GM18867 (cell line): ENCODE results near the gene GNAL.
"Not testable (repeated sequence)": the region's sequence is repeated elsewhere in the genome, so short reads cannot be mapped to it uniquely, and the experiment has no call there.

Source experiments
- ATAC-seq: cut with Tn5 transposase; IDR thresholded peaks from one replicate; pipeline ENCODE4 v1.9.1; 2021; ENCODE audit warnings: mild to moderate bottlenecking, moderate library complexity; ENCODE audit not compliant: unreplicated experiment

The GNAL gene

DNA sequence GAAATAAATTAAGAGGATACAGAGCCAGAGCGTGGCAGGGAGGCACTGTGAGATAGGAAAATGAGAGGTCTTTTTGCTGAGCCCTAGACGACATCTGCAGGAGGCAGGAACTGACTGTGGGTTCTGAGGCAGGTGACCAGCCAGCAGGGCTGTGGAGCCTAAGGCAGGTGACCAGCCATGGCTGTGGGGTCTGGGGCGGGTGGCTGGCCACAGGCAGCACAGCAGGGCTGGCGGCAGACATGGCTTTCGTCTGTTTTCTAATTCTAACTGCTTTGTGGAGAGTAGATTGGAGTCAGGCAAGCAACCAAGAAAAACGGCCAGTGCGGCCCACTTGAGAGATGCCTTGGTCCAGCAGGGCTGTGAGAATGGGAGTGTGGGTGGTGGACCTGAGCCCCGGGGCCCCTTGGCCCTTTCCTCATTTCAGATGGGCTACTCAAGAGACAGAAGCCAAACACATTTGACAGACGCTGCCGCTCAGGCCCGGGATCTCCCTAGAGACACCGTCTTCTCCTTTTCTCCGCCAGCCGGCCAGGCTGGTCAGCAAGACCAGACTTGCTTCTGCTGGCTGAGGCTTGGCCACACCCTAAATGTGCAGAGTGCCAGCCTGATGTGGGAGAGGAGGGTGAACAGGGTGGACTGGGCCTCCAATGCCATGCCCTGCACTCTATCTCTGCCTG, 19.7 kb upstream of the GNAL start:
- ATAC-seq: no peak

DNA sequence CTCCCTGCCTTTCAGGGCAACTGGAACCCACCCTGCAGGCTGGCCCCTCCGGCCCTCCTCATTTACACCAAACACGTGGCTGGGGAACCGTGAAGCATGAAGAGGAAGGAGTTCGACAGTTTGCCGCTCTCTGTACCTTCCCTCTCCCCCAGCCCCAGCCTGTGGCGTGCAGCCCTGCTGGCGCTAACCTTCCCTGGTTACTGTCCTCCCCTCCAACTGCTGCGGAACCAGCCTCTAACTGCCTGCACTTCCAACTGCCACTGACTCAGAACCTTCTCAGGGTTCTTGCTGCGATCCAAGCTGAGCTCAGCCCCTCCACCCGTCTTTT, 19.2 kb upstream of the GNAL start:
- ATAC-seq: no peak

DNA sequence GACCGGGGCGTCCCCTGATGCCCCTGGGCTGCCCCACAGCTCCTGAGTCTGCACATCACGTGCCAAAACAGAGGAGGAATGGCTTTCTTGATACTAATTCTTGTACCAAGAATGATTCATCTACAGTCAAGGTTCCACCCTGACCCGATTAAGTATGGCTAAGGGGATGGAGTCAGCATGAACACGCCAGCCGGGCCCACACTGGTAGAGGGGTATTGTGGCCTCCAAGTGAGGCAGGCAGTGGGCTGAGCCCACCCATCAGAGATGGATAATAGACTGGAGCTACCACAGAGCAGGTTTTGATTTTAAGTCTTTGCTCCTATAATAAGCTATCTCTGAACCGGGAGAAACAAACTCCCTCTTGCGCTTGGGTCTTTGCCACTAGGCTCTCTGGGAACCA, 17.9 kb upstream of the GNAL start:
- no peak for ATAC-seq

- no peak for ATAC-seq
Measured at GRCh38 chr18:11672198-11672597, 16.9 kb upstream of the GNAL start.

DNA sequence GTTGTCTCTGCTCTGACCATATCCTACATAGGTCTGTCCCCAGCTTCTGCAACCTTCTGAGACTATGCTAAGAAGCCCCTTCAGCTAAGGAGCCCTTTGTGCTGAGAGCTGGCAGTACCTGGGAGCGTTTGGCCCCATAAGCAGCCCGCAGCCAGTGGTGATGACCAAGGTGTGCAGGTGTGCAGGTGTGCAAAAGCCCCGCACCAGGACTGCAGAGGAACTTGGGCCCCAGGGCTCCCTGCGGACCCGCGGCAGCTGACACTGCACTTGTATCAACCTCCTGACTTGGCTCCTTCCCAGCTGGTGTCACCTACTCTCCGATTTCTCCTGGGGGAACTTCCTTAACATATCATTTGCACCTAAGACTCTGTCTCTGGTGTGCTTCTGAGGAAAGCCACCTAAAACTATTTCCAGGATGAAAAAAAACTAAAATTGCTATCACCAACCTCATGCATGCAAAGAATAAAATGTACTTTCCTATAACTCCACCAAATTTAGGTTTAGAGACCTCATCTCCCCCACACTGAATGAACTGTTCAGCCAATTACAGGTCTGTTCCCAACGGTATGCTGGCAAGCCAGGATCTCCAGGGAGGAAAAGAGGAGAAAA, 16.1 kb upstream of the GNAL start:
- ATAC-seq: no peak

- no peak for ATAC-seq
Measured at GRCh38 chr18:11673560-11673959, 15.5 kb upstream of the GNAL start.

- no peak for ATAC-seq
Measured at GRCh38 chr18:11674119-11674518, 14.9 kb upstream of the GNAL start.

GRCh38 chr18:11676386-11676785, 12.7 kb upstream of the GNAL start:
- no peak for ATAC-seq

GRCh38 chr18:11676867-11677266, 12.2 kb upstream of the GNAL start:
- ATAC-seq: no peak

GRCh38 chr18:11678211-11678610, 10.9 kb upstream of the GNAL start:
- no peak for ATAC-seq

- ATAC-seq: peak; percentile 34
Measured at GRCh38 chr18:11689669-11690565, 853 bp downstream of the GNAL start.

DNA sequence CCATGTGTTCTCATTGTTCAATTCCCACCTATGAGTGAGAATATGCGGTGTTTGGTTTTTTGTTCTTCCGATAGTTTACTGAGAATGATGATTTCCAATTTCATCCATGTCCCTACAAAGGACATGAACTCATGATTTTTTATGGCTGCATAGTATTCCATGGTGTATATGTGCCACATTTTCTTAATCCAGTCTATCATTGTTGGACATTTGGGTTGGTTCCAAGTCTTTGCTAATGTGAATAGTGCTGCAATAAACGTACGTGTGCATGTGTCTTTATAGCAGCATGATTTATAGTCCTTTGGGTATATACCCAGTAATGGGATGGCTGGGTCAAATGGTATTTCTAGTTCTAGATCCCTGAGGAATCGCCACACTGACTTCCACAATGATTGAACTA, 1.6 kb downstream of the GNAL start:
- not testable (repeated sequence) for ATAC-seq

GRCh38 chr18:11695736-11696135, 6.7 kb downstream of the GNAL start:
- no peak for ATAC-seq

DNA sequence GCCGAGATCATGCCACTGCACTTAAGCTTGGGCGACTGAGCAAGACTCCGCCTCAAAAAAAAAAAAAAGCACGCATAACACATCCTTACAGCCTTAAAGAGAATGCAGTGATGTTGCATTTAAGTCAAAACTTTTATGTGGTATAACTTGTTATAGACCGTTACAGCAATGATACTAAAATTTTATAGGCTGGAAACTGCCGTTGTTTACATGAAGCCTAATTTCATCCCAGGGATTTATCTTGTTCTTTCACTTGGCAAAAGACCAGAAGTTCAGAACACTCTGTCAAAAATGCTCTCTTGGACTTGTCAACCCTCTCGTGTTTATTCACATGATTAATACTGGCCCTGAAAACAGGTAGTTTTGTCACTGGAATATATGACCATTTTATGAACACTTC, 7.4 kb downstream of the GNAL start:
- no peak for ATAC-seq

DNA sequence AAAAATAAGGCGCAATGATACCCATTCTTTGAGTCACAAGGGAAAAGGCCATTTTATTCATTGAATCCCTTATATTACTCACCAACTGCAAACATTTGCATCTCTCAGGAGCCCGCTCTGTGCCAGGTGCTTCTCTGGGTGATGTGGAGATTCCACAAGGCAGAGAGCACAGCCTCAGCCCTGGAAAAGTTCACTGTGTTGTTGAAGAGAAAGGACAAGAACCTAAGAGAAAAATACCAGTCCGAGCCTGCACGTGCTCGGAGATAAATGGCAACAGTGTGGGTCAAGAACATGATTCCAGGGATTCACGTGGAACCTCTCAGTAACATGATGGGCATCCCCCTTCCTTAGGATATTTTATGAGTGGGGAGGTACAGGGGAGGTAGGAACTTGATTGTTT, 11.8 kb downstream of the GNAL start:
- ATAC-seq: no peak

- no peak for ATAC-seq
Measured at GRCh38 chr18:11710578-11710977, 21.5 kb downstream of the GNAL start.

GRCh38 chr18:11713756-11714155, 24.7 kb downstream of the GNAL start:
- ATAC-seq: no peak

DNA sequence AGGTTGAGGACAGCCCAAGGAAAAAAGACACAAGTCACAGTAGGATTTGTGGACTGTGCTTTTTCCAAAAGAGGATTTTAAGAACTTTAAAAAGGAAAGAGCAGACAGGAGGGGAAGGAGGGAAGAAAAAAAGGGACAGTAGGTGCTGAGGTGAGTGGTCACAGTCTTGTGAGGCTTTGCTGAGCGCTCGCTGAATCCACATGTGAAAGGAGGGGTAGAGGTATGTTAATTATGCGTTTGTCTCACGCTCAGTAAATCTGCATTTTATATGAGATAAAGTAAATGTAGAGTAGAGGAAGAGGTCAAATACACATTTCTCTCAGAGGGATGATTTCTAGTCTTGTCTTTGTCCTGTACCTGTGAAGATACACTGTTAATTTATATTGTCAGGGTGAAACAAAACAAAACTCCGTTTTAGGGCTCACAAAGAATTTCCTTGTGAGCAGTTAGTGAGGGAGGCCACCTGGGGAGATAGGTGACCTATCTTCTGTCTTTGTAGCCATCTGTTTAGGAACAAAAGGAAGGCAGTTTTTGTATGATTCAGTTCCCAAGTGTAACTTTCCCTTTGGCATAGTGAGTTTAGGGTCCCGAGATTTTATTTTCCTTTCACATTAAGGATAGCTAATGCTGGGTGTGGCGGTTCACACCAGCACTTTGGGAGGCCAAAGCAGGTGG, 25.3 kb downstream of the GNAL start:
- ATAC-seq: no peak

GRCh38 chr18:11716767-11717315, 27.8 kb downstream of the GNAL start:
- ATAC-seq: not testable (repeated sequence)

- no peak for ATAC-seq
Measured at GRCh38 chr18:11719050-11719449, 30.0 kb downstream of the GNAL start.

DNA sequence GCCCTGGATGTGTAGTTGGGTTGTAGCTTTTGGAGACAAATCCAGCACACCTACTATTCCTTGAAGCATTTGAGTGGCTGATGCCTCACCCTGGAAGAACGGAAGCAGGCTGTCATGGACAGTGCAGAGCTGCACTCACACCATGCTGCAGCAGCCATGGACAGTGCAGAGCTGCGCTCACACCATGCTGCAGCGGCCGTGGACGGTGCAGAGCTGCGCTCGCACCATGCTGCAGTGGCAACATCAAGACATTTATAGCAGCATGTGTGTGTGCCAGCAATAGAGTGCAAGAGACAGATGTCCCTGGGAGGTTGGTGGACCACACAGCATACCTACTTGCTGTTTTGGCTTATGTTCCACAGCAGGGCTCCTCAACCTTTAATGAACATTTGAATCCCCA, 30.6 kb downstream of the GNAL start:
- ATAC-seq: no peak
